Loucy (cell line): ENCODE measurements around the gene SFSWAP.

Source experiments
- EZH2phosphoT487 ChIP-seq: fragments of 200-600 bp; IDR thresholded peaks from 2 replicates; pipeline ENCODE4 v1.6.1; 2018; ENCODE audit warnings: antibody characterized with exemption, mild to moderate bottlenecking, moderate library complexity, borderline replicate concordance
- TF ChIP-seq, protein P1 (sequence below): fragments of 200-600 bp; sonication (generic); conservative IDR thresholded peaks from 2 replicates; pipeline ENCODE4 v1.5.1; 2014; ENCODE audit warnings: mild to moderate bottlenecking, antibody characterized with exemption, low read length

GRCh38 chr12:131789638-131790037 is 78.7 kb downstream of the SFSWAP start:
- TF ChIP-seq, protein P1, sequence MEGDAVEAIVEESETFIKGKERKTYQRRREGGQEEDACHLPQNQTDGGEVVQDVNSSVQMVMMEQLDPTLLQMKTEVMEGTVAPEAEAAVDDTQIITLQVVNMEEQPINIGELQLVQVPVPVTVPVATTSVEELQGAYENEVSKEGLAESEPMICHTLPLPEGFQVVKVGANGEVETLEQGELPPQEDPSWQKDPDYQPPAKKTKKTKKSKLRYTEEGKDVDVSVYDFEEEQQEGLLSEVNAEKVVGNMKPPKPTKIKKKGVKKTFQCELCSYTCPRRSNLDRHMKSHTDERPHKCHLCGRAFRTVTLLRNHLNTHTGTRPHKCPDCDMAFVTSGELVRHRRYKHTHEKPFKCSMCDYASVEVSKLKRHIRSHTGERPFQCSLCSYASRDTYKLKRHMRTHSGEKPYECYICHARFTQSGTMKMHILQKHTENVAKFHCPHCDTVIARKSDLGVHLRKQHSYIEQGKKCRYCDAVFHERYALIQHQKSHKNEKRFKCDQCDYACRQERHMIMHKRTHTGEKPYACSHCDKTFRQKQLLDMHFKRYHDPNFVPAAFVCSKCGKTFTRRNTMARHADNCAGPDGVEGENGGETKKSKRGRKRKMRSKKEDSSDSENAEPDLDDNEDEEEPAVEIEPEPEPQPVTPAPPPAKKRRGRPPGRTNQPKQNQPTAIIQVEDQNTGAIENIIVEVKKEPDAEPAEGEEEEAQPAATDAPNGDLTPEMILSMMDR = no peak
- TF ChIP-seq EZH2phosphoT487 = no peak
